Fibroblast of lung (primary cell): ENCODE results near the gene TMEM26. TPM values are rescaled to one million over a fixed set of nuclear protein-coding genes. Genes with fewer than 3 reads are reported as not detected.

Experiments used
- DNase-seq, 2 donors: peaks; one replicate each; pipeline versions ENCODE4 v3.0.0 to v3.0.0-alpha.2; 2010; ENCODE audit warnings: low read depth in 2 of 2
- H2AFZ ChIP-seq: 2 replicates; pipeline ENCODE4 v1.5.1; 2012; ENCODE audit warnings: low read length, control low read depth, inconsistent platforms
- H3K27ac ChIP-seq: 2 replicates; pipeline ENCODE4 v1.5.1; 2011; ENCODE audit warnings: low read length, control low read depth; ENCODE audit not compliant: insufficient read depth
- H3K27me3 ChIP-seq: 2 replicates; pipeline ENCODE4 v1.5.1; 2011; ENCODE audit warnings: mild to moderate bottlenecking, low read length; ENCODE audit not compliant: control insufficient read depth, insufficient read depth
- H3K36me3 ChIP-seq: 2 replicates; pipeline ENCODE4 v1.5.1; 2011; ENCODE audit warnings: low read length; ENCODE audit not compliant: control insufficient read depth, insufficient read depth
- H3K4me1 ChIP-seq: 2 replicates; pipeline ENCODE4 v1.5.1; 2011; ENCODE audit warnings: low read length; ENCODE audit not compliant: control insufficient read depth, insufficient read depth; ENCODE audit errors: extremely low read depth
- H3K4me2 ChIP-seq: 2 replicates; pipeline ENCODE4 v1.5.1; 2011; ENCODE audit warnings: low read length, control low read depth; ENCODE audit not compliant: insufficient read depth; ENCODE audit errors: extremely low read depth
- H3K4me3 ChIP-seq, 4 experiments: fragments of 200-600 bp in 1 of 4; sonication (generic) in 1 of 4; replicated peaks in 1 of 4; 2 replicates each; pipeline ENCODE4 v1.5.1; 2011 to 2016; ENCODE audit warnings: low read length in 4 of 4, low read depth in 3 of 4, mild to moderate bottlenecking in 3 of 4, control low read depth in 2 of 4, inconsistent platforms in 1 of 4, mixed read lengths in 1 of 4; ENCODE audit not compliant: insufficient read depth in 1 of 4; ENCODE audit errors: control extremely low read depth in 1 of 4
- H3K79me2 ChIP-seq: 2 replicates; pipeline ENCODE4 v1.5.1; 2012; ENCODE audit warnings: mild to moderate bottlenecking, low read length, inconsistent platforms; ENCODE audit not compliant: control insufficient read depth, insufficient read depth
- H3K9ac ChIP-seq: 2 replicates; pipeline ENCODE4 v1.5.1; 2011; ENCODE audit warnings: mild to moderate bottlenecking, low read length, control low read depth; ENCODE audit not compliant: insufficient read depth
- H3K9me3 ChIP-seq: 2 replicates; pipeline ENCODE4 v1.5.1; 2012; ENCODE audit warnings: low read depth, low read length; ENCODE audit not compliant: control insufficient read depth, insufficient read depth
- H4K20me1 ChIP-seq: 2 replicates; pipeline ENCODE4 v1.5.1; 2011; ENCODE audit warnings: low read length; ENCODE audit not compliant: control insufficient read depth, insufficient read depth; ENCODE audit errors: extremely low read depth
- CTCF ChIP-seq, 2 donors: IDR thresholded peaks in 1 of 2; conservative IDR thresholded peaks in 1 of 2; 1 replicate in 1 of 2; 2 replicates in 1 of 2; pipeline ENCODE4 v1.5.1; 2011 to 2012; ENCODE audit warnings: low read length in 2 of 2, control low read depth in 1 of 2, inconsistent platforms in 1 of 2, low read depth in 1 of 2, mild to moderate bottlenecking in 1 of 2
- EZH2 ChIP-seq: IDR thresholded peaks from 2 replicates; pipeline ENCODE4 v1.5.1; 2012; ENCODE audit warnings: low read length, control low read depth, mild to moderate bottlenecking; ENCODE audit errors: missing control alignments
- polyA plus RNA-seq, 2 donors: library from polyadenylated mRNA; depleted of rRNA in 1 of 2; stranded (reverse) in 1 of 2; unstranded in 1 of 2; fragments of >200 nt; gene quantifications; 2 replicates each; pipeline ENCODE4 v1.2.1, GENCODE V29; 2011 to 2012; ENCODE audit warnings: missing spikeins in 1 of 2
- total RNA-seq: library from RNA; depleted of rRNA; stranded (reverse); fragments of >200 nt; gene quantifications from 2 replicates; pipeline ENCODE4 v1.2.1, GENCODE V29; 2014

Gene TMEM26
- total and polyA plus RNA-seq, 2 donors (not counting 1 experiment from before 2014, with no cell fraction given) = 1.4 to 2.3 TPM

GRCh38 chr10:61448091-61448490, 5.1 kb downstream of the TMEM26 start:
- Histone ChIP-seq H3K9me3 (no peaks in the 10 kb centered on the region), H3K27ac (no peak overlapping the region), H4K20me1 (no peaks in the 10 kb centered on the region), H3K79me2 (no peaks in the 10 kb centered on the region), H3K4me3 (no peak overlapping the region), H3K4me1 (peaks cover 7% of the 10 kb centered on the region), H2AFZ (no peak overlapping the region), H3K36me3 (no peaks in the 10 kb centered on the region), H3K9ac (no peak overlapping the region), H3K4me2 (no peak overlapping the region), H3K27me3 (no peaks in the 10 kb centered on the region)
- TF ChIP-seq CTCF (conservative IDR thresholded peaks at IDR 0.05 in 1 of 2, IDR thresholded peaks at IDR 0.05 in 1 of 2; ENCODE audit: low read depth in 1 of 2, low read length in 2 of 2) (no peak), EZH2 (no peak)
- DNase-seq = no peak

GRCh38 chr10:61439058-61439609, 14.0 kb downstream of the TMEM26 start:
- no peak overlapping the region for H3K9ac ChIP-seq

More at GRCh38 chr10:61439058-61439609, 14.0 kb downstream of the TMEM26 start:
- Histone ChIP-seq H2AFZ (no peak overlapping the region), H3K27me3 (no peaks in the 10 kb centered on the region), H3K36me3 (no peaks in the 10 kb centered on the region), H3K4me1 (no peaks in the 10 kb centered on the region), H4K20me1 (no peaks in the 10 kb centered on the region), H3K4me2 (no peak overlapping the region), H3K79me2 (no peaks in the 10 kb centered on the region), H3K27ac (no peak overlapping the region), H3K9me3 (no peaks in the 10 kb centered on the region), H3K4me3 (no peak overlapping the region)
- no peak for DNase-seq
- TF ChIP-seq EZH2 = no peak
- TF ChIP-seq CTCF (conservative IDR thresholded peaks at IDR 0.05 in 1 of 2, IDR thresholded peaks at IDR 0.05 in 1 of 2; ENCODE audit: low read depth in 1 of 2, low read length in 2 of 2) = no peak
